Medulla oblongata (tissue), 1 donor: ENCODE results near the gene PTK6.
"Not testable (repeated sequence)": the region's sequence is repeated elsewhere in the genome, so short reads cannot be mapped to it uniquely, and the experiment has no call there.

Source experiments
- DNase-seq: peaks from one replicate; pipeline ENCODE4 v3.0.0-alpha.2; 2015; ENCODE audit errors: extremely low spot score

The PTK6 gene

DNA sequence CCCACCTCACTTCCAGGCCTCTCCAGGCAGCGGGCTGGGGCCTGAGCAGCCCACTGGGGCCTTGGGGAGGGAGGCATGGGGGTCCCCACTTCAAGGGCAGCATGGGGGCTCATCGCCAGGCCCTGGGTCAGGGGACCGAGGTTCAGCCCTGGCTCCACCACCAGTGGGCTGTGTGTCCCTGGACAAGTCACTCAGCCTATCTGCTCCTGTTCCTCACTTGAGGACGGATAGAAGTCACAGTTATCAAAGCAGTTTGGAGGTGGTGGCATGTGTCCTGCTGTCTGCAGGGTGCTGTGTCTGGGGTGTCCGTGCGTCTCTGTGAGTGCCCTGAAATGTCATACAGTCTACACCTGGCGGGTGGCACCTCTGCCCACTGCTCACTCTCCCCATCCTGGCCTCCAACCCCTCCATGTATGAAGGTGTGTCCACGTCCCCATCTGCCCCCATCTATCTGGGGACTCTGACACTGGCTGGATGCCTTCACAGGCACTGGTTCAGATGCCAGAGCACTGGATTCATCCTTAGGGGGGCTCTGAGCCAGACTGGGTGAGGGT, 41.9 kb downstream of the PTK6 start:
- no peak for DNase-seq

DNA sequence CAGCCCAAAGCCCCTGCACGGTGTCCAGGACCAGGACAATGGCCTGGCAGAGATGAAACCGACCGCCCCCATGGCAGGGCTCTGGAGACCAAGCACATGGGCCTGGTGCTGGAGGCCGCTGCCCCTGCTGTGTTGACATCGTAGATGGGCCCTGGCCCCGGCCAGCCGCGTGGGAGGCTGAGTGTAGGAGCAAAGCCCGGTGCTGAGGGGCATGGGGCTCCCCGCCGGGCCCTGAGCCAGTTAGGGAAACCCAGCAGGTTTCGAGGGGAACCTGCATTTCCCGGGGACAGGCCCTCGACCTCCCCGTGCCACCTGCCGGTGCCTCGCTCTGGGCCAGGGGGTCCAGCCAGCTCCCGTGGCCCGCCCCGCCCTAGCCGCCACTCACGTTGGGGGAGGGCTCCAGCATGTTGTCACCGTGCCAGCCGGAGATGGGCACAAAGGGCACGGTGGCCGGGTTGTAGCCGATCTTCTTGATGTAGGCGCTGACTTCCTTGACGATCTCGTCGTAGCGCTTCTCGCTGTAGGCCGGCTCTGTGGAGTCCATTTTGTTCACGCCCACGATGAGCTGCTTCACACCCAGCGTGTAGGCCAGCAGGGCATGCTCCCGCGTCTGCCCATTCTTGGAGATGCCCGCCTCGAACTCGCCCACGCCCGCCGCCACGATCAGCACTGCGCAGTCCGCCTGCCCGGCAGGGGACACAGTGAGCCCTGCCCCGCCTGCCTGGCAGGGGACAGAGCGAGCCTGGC, 42.6 kb downstream of the PTK6 start:
- DNase-seq: no peak

DNA sequence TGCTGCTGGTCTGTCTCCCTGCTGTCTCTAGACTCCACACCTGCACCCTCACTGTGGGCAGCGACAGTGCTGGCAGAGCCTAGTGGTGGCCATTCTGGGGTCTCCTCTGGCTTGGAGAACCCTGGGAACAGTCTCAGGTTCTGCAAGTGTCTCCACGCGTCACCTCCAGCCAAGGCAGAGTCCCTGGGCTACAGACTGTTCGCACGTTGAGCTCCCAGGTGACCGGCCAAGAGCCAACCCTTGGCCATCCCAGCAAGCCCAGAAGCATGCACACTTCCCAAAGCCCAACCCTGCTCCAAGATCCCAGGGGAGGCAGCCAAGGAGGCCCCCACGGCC, 43.1 kb downstream of the PTK6 start:
- DNase-seq: no peak

- no peak for DNase-seq
Measured at GRCh38 chr20:63493563-63494020, 43.6 kb downstream of the PTK6 start.

GRCh38 chr20:63492982-63493381, 44.2 kb downstream of the PTK6 start:
- DNase-seq: no peak

DNA sequence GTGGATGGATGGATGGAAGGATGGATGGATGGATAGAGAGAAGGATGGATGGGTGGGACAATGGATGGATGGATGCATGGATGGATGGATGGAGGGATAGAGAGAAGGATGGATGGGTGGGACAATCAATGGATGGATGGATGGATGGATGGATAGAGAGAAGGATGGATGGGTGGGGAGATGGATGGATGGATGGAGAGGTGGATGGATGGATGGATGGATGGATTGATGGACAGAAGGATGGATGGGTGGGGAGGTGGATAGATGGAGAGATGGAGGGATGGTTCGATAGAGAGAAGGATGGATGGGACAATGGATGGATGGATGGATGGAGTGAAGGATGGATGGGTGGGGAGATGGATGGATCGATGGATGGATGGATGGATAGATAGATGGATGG, 44.7 kb downstream of the PTK6 start:
- no peak for DNase-seq

GRCh38 chr20:63491635-63492230, 45.4 kb downstream of the PTK6 start:
- DNase-seq: no peak

- no peak for DNase-seq
Measured at GRCh38 chr20:63491078-63491477, 46.1 kb downstream of the PTK6 start.

DNA sequence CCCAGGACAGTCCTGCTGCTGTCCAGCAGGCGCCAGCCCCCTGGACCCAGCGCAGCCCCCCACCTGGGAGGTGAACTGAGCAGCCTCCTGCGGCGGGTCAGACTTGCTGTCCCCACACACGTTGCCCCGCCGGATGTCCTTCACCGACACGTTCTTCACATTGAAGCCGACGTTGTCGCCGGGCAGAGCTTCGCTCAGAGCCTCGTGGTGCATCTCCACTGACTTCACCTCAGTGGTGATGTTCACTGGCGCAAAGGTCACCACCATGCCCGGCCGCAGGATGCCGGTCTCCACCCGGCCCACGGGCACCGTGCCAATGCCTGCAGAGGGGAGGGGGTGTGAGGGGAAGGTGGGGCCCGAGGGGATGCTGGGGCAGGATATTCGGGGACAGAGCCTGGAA, 46.8 kb downstream of the PTK6 start:
- no peak for DNase-seq

DNA sequence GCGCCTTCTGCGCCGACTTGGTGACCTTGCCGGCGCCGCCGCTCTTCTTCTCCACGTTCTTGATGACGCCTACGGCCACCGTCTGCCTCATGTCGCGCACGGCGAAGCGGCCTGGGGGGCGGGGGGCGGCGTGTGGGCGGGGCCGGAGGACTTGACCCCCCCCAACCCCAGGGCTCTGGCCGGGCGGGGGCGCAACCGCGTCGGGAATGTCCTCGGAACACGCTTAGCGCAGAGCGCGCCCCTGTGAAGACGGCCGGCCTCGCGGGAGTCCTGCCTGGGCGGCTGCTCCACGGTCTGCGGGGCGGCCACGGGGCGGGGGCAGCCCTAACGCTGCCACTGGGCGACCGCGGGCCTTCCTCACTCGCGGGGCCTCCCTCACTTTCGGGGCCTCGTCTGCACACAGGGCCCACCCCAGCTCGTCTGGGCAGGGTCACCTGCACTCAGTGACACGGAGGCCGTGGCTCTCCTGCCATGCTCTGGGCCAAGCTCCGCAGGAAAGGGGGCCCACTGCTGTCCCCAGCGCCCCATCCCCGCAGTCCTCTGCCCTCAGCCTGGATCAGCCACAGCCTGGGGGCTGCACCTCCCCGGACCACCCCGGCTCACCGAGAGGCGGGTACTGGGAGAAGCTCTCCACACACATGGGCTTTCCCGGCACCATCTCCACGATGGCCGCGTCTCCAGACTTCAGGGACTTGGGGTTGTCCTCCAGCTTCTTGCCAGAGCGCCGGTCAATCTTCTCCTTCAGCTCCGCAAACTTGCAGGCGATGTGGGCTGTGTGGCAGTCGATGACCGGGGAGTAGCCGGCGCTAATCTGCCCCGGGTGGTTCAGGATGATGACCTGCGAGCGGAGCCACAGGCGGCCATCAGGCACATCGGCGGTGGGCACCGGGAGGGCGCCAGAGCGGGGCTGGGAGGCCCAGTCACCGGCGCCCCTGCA, 48.6 kb downstream of the PTK6 start:
- no peak for DNase-seq

DNA sequence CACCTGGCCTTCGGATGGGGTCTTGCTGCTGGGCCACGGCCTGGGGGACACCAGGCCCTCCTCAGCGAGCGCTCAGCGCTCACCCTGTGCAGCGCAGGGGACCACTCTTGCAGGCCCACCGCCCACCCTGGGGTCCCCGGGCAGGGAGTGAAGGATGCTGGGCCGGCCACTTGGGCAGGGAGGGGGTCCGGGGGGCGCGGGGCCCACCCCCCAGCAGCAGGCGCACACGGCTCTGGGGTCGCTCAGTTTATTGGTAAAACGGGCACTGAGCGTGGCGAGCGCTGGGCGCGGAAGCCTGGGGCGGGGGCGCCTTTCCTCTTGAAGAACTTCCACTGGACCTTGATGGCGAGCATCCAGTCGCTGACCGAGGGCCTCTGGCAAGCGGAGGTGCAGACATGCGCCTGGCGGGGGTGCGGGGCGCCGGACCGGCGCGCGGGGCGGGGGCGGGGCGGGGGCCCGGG, 49.4 kb downstream of the PTK6 start:
- DNase-seq: no peak

DNA sequence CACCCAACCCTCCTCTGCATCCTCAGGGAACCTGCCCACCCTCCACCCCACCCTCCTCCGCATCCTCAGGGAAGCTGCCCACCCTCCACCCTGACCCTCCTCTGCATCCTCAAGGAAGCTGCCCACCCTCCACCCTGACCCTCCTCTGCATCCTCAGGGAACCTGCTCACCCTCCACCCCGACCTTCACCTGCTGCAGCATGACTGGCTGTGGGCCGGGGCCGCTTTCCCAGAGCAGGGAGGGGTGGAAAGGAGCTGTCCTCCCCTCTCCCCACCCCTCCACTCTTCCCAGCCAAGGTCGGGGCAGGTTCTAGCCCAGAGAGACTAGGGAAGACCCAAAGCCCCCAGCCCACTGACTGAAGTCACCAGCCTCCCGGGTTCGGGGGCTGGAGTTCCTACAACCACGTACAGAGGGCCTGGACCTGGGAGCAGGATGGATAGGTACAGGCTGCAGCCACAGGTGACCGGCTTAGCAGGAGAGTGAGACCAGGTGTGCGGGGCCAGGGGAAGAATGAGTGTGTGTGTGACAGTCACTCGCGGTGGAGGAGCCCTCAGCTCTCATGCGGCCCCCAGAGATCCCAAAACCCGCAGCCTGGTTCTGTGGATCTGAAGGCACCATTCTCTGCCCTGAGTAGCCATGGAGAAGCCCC, 49.9 kb downstream of the PTK6 start:
- DNase-seq: no peak

DNA sequence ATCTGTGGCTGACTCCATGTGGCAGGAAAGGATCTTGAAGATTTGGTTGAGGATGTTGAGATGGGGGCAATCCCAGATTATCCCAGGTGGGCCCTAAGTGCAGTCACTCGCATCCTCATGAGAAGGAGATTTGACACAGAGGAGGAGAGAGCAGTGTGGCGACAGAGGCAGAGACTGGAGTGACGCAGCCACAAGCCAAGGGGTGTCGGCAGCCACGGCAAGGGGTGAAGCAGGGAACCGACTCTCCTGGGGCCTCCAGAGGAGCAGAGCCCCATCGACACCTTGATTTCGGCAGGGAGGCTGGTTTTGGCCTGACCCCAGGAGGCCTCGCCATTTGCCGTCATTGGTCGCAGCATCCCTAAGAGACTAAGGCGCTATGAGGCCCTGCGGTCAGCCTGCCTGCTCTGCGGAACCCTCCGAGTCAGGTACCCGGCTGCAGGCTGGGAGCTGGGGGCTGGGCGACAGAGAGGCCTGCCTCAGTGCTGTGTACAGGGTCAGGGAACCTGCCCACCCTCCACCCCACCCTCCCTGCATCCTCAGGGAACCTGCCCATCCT, 50.8 kb downstream of the PTK6 start:
- DNase-seq: no peak

- no peak for DNase-seq
Measured at GRCh38 chr20:63484651-63485403, 52.3 kb downstream of the PTK6 start.

DNA sequence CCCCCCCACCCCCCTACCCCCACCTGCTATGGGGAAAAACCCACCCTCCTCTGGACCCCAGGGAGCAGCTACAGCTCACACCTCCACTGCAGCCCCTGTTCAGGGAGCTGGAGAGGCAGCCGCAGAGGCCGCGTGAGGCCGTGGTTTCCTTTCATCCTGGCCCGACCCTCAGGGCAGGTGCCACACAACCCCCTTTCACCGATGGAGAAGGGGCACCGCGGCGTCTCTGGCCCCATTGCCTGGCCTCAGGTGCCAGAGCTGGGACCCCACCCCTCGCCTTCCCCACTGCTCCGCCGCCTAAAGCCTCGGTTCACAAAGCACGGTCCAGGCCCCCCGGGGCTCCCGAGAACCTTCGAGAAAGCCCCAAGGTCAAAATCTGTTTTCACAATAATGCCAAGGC, 52.9 kb downstream of the PTK6 start:
- no peak for DNase-seq

DNA sequence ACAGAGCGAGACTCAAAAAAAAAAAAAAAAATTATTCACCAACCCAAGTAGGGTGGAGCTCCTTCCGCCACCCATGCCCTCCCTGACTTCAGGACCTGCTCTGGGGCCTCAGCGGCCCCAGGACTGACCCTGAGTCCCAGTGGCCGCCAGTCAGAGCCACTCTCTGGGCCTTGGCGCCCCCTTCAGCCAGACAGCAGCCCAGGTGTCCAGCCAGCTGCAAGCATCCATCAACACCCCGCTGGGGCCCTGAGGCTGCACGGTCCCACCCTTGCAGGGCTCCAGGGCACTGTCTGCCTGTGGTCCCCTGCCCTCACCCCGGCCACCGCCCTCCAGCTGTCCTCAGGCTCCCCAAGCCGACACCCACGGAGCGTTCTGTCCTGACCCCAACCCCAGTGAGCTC, 53.3 kb downstream of the PTK6 start:
- DNase-seq: no peak

DNA sequence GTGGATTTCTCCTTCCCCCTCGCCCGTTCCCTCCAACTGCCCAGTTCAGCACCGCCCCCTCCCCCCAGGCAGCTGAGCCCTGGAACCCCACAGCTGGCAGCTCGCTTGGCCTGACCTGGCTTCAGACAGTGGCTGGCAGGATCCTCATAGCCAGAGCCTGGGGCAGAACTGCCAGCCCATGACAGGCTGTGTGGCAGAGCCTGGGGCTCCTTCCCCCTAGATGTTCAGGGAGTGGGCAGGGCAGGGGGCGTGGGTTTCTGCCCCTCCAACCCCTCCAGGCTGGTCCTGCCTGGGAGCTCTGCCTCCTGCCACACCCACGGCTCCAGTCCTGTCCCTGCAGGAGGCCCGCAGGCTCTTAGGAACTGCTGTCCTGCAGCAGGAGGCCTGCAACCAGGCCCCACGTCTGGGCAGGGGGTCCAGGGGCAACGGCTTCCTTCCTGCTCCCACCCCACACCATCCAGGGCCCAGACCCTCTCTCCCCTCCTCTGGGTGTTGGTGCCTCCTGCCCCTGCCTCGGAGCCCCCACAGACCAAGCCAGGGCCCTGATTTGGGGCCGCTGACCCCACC, 55.1 kb downstream of the PTK6 start:
- DNase-seq: no peak

DNA sequence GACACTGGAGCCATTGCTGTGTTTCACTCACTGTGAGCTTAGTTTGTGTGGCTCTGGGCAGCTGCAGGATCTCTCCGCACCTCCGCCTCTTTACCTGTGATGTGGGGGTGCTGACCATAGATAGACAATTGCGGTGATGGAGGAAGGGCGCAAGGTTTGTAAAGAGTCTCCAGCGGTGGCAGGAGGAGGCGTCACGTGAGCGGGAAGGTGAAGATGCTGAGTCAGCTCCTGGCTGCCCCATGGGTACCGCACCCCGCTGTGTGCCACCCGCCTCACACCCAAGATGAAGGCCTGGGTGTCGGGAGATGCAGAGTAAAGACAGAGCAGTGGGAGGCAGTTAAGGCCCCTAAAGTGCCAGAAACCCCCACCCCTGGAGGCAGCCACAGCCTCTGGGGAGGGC, 55.7 kb downstream of the PTK6 start:
- no peak for DNase-seq

DNA sequence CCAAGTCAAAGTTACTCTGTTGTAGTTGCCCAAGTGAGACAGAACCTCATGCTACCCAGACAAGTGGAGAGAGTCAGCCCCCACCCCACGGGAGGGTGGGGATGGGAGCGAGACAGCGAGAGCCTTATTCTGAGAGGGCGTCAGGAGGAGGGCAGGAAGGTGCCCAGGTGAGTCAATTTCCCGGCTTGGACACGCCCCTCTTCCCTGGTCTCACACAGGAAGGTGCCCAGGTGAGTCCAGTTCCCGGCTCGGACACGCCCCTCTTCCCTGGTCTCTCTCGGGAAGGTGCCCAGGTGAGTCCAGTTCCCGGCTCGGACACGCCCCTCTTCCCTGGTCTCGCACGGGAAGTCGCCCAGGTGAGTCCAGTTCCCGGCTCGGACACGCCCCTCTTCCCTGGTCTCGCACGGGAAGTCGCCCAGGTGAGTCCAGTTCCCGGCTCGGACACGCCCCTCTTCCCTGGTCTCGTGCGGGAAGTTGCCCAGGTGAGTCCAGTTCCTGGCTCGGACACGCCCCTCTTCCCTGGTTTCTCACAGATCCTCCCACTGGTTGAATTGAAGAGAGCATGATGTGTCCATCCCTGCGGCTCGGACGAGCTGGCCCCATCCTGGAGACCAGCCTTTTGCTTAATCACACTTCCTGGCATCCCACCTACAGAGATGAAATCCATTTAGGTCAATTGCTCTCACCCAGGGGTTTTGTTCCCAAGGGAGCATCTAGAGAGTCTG, 57.3 kb downstream of the PTK6 start:
- not testable (repeated sequence) for DNase-seq
